Left colon (tissue), 2 donors: ENCODE data around the gene P4HA1. TPM values are rescaled to one million over a fixed set of nuclear protein-coding genes. Genes with fewer than 3 reads are reported as not detected.
"Not testable (repeated sequence)": the region's sequence is repeated elsewhere in the genome, so short reads cannot be mapped to it uniquely, and the experiment has no call there.

ENCODE experiments used
- ATAC-seq: fragments of 200-7000 bp; cut with Tn5 transposase; one replicate; pipeline ENCODE4 v1.9.1; 2020; ENCODE audit warnings: mild to moderate bottlenecking, moderate library complexity
- DNase-seq, 2 donors: peaks; one replicate each; pipeline ENCODE4 v3.0.0-alpha.2; 2020
- intact Hi-C, 2 donors: fragments of 100-400 bp; cut with DNase I in 1 of 2; cut with micrococcal nuclease in 1 of 2; formaldehyde crosslinking; loops; one replicate each; pipeline versions ENCODE4 v1.11.2 to v1.14.0; 2022; cut with DNase I, micrococcal nuclease
- total RNA-seq, 2 donors: library from RNA; stranded (reverse); fragmentation: NEBNext Ultra II Directional; extraction: Animal tissue kit (Norgen Biotek cat#: 25700); gene quantifications; one replicate each; pipeline ENCODE4 v1.2.1, GENCODE V29; 2021
- donor health status: DM: no; HTN: no; CAD: no.
- donor health status: DM: yes; HTN: yes; CAD: no.

The P4HA1 gene
- total RNA-seq, 2 donors from 2014 or later: 14.1 to 33.3 TPM

- ATAC-seq (no peak), DNase-seq (no peak)
- intact Hi-C loops: no loop called here
These were observed 38.5 kb downstream of the P4HA1 start for GRCh38 chr10:73058057-73058591.

GRCh38 chr10:73054286-73054685, 42.4 kb downstream of the P4HA1 start:
- ATAC-seq: no peak
- no peak for DNase-seq
- intact Hi-C loops: no loop called here

- no peak for DNase-seq
- no peak for ATAC-seq
- intact Hi-C loops: no loop called here
These were observed 43.4 kb downstream of the P4HA1 start for GRCh38 chr10:73053275-73053674.

GRCh38 chr10:73044378-73045285, 52.0 kb downstream of the P4HA1 start:
- intact Hi-C loops: no loop called here

GRCh38 chr10:73043766-73044377, 52.8 kb downstream of the P4HA1 start:
- no peak for ATAC-seq
- intact Hi-C loops: no loop called here
- DNase-seq: no peak

More at GRCh38 chr10:73044378-73045285, 52.0 kb downstream of the P4HA1 start:
- ATAC-seq: no peak
- no peak for DNase-seq

- intact Hi-C loops: no loop called here
- no peak for ATAC-seq
- no peak for DNase-seq
These were observed 53.3 kb downstream of the P4HA1 start for GRCh38 chr10:73043319-73043718.

- intact Hi-C loops: no loop called here
- no peak for ATAC-seq
- DNase-seq: no peak
These were observed 54.5 kb downstream of the P4HA1 start for GRCh38 chr10:73042130-73042529.

- ATAC-seq (no peak), DNase-seq (no peak)
- intact Hi-C loops: no loop called here
These were observed 57.0 kb downstream of the P4HA1 start for GRCh38 chr10:73039635-73040034.

GRCh38 chr10:73036285-73036684, 60.4 kb downstream of the P4HA1 start:
- ATAC-seq, intact Hi-C loops, DNase-seq: not testable (repeated sequence)

- intact Hi-C loops: no loop called here
- no peak for ATAC-seq
- DNase-seq: no peak
These were observed 64.1 kb downstream of the P4HA1 start for GRCh38 chr10:73032536-73032935.

- ATAC-seq, DNase-seq, intact Hi-C loops: not testable (repeated sequence)
These were observed 70.0 kb downstream of the P4HA1 start for GRCh38 chr10:73026623-73027022.

GRCh38 chr10:73023455-73024070, 73.1 kb downstream of the P4HA1 start:
- ATAC-seq, intact Hi-C loops, DNase-seq: not testable (repeated sequence)

- intact Hi-C loops, ATAC-seq, DNase-seq: not testable (repeated sequence)
These were observed 73.7 kb downstream of the P4HA1 start for GRCh38 chr10:73022961-73023360.

- DNase-seq, ATAC-seq, intact Hi-C loops: not testable (repeated sequence)
These were observed 75.0 kb downstream of the P4HA1 start for GRCh38 chr10:73021538-73022164.

- no peak for ATAC-seq
- DNase-seq: no peak
- intact Hi-C loops: no loop called here
These were observed 75.6 kb downstream of the P4HA1 start for GRCh38 chr10:73021050-73021449.

GRCh38 chr10:73019100-73019499, 77.6 kb downstream of the P4HA1 start:
- ATAC-seq (peak; percentile 41), DNase-seq (no peak)
- intact Hi-C loops: no loop called here

GRCh38 chr10:73018632-73019031, 78.0 kb downstream of the P4HA1 start:
- DNase-seq (no peak), ATAC-seq (no peak)
- intact Hi-C loops: no loop called here

- ATAC-seq (no peak), DNase-seq (no peak)
- intact Hi-C loops: no loop called here
These were observed 78.6 kb downstream of the P4HA1 start for GRCh38 chr10:73017955-73018480.

- DNase-seq (no peak), ATAC-seq (no peak)
- intact Hi-C loops: no loop called here
These were observed 80.9 kb downstream of the P4HA1 start for GRCh38 chr10:73015779-73016178.
